Fibroblast of lung (primary cell): ENCODE data around the gene LY9. TPM values are rescaled to one million over a fixed set of nuclear protein-coding genes. Genes with fewer than 3 reads are reported as not detected.

Experiments
- DNase-seq, 2 donors: peaks; one replicate each; pipeline versions ENCODE4 v3.0.0 to v3.0.0-alpha.2; 2010; ENCODE audit warnings: low read depth in 2 of 2
- H2AFZ ChIP-seq: 2 replicates; pipeline ENCODE4 v1.5.1; 2012; ENCODE audit warnings: low read length, control low read depth, inconsistent platforms
- H3K27ac ChIP-seq: 2 replicates; pipeline ENCODE4 v1.5.1; 2011; ENCODE audit warnings: low read length, control low read depth; ENCODE audit not compliant: insufficient read depth
- H3K27me3 ChIP-seq: 2 replicates; pipeline ENCODE4 v1.5.1; 2011; ENCODE audit warnings: mild to moderate bottlenecking, low read length; ENCODE audit not compliant: control insufficient read depth, insufficient read depth
- H3K36me3 ChIP-seq: 2 replicates; pipeline ENCODE4 v1.5.1; 2011; ENCODE audit warnings: low read length; ENCODE audit not compliant: control insufficient read depth, insufficient read depth
- H3K4me1 ChIP-seq: 2 replicates; pipeline ENCODE4 v1.5.1; 2011; ENCODE audit warnings: low read length; ENCODE audit not compliant: control insufficient read depth, insufficient read depth; ENCODE audit errors: extremely low read depth
- H3K4me2 ChIP-seq: 2 replicates; pipeline ENCODE4 v1.5.1; 2011; ENCODE audit warnings: low read length, control low read depth; ENCODE audit not compliant: insufficient read depth; ENCODE audit errors: extremely low read depth
- H3K4me3 ChIP-seq, 4 experiments: fragments of 200-600 bp in 1 of 4; sonication (generic) in 1 of 4; replicated peaks in 1 of 4; 2 replicates each; pipeline ENCODE4 v1.5.1; 2011 to 2016; ENCODE audit warnings: low read length in 4 of 4, low read depth in 3 of 4, mild to moderate bottlenecking in 3 of 4, control low read depth in 2 of 4, inconsistent platforms in 1 of 4, mixed read lengths in 1 of 4; ENCODE audit not compliant: insufficient read depth in 1 of 4; ENCODE audit errors: control extremely low read depth in 1 of 4
- H3K79me2 ChIP-seq: 2 replicates; pipeline ENCODE4 v1.5.1; 2012; ENCODE audit warnings: mild to moderate bottlenecking, low read length, inconsistent platforms; ENCODE audit not compliant: control insufficient read depth, insufficient read depth
- H3K9ac ChIP-seq: 2 replicates; pipeline ENCODE4 v1.5.1; 2011; ENCODE audit warnings: mild to moderate bottlenecking, low read length, control low read depth; ENCODE audit not compliant: insufficient read depth
- H3K9me3 ChIP-seq: 2 replicates; pipeline ENCODE4 v1.5.1; 2012; ENCODE audit warnings: low read depth, low read length; ENCODE audit not compliant: control insufficient read depth, insufficient read depth
- H4K20me1 ChIP-seq: 2 replicates; pipeline ENCODE4 v1.5.1; 2011; ENCODE audit warnings: low read length; ENCODE audit not compliant: control insufficient read depth, insufficient read depth; ENCODE audit errors: extremely low read depth
- EZH2 ChIP-seq: IDR thresholded peaks from 2 replicates; pipeline ENCODE4 v1.5.1; 2012; ENCODE audit warnings: low read length, control low read depth, mild to moderate bottlenecking; ENCODE audit errors: missing control alignments
- polyA plus RNA-seq, 2 donors: library from polyadenylated mRNA; depleted of rRNA in 1 of 2; stranded (reverse) in 1 of 2; unstranded in 1 of 2; fragments of >200 nt; gene quantifications; 2 replicates each; pipeline ENCODE4 v1.2.1, GENCODE V29; 2011 to 2012; ENCODE audit warnings: missing spikeins in 1 of 2
- total RNA-seq: library from RNA; depleted of rRNA; stranded (reverse); fragments of >200 nt; gene quantifications from 2 replicates; pipeline ENCODE4 v1.2.1, GENCODE V29; 2014
- TF ChIP-seq, protein P1 (sequence below), 2 donors: IDR thresholded peaks in 1 of 2; conservative IDR thresholded peaks in 1 of 2; 1 replicate in 1 of 2; 2 replicates in 1 of 2; pipeline ENCODE4 v1.5.1; 2011 to 2012; ENCODE audit warnings: low read length in 2 of 2, control low read depth in 1 of 2, inconsistent platforms in 1 of 2, low read depth in 1 of 2, mild to moderate bottlenecking in 1 of 2

LY9 gene
- total and polyA plus RNA-seq, 2 donors (not counting 1 experiment from before 2014, with no cell fraction given) = not detected

DNA sequence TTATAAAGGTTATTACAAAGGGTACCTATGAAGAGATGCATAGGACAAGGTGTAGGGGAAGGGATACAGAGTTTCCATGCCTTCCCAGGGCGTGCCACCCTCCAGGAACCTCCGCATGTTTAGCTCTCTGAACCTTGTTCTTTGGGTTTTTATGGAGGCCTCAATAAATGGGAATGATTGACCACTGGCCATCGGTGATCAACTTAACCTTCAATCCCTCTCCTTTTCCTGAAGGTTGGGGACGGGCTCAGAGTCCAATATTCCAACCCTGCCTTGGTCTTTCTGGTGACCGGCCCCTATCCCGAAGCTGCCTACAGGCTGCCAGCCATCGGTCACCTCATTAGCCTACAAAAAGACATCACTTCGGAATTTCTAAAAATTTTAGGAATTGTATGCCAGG is 55.0 kb downstream of the LY9 start:
- Histone ChIP-seq H3K36me3 (no peaks in the 10 kb centered on the region), H3K4me1 (no peaks in the 10 kb centered on the region), H3K4me2 (no peak overlapping the region), H3K9me3 (no peaks in the 10 kb centered on the region), H3K27me3 (no peaks in the 10 kb centered on the region), H3K27ac (no peak overlapping the region), H4K20me1 (no peaks in the 10 kb centered on the region), H3K79me2 (no peaks in the 10 kb centered on the region), H2AFZ (no peak overlapping the region), H3K9ac (no peak overlapping the region), H3K4me3 (no peak overlapping the region)
- TF ChIP-seq, protein P1, sequence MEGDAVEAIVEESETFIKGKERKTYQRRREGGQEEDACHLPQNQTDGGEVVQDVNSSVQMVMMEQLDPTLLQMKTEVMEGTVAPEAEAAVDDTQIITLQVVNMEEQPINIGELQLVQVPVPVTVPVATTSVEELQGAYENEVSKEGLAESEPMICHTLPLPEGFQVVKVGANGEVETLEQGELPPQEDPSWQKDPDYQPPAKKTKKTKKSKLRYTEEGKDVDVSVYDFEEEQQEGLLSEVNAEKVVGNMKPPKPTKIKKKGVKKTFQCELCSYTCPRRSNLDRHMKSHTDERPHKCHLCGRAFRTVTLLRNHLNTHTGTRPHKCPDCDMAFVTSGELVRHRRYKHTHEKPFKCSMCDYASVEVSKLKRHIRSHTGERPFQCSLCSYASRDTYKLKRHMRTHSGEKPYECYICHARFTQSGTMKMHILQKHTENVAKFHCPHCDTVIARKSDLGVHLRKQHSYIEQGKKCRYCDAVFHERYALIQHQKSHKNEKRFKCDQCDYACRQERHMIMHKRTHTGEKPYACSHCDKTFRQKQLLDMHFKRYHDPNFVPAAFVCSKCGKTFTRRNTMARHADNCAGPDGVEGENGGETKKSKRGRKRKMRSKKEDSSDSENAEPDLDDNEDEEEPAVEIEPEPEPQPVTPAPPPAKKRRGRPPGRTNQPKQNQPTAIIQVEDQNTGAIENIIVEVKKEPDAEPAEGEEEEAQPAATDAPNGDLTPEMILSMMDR (conservative IDR thresholded peaks at IDR 0.05 in 1 of 2, IDR thresholded peaks at IDR 0.05 in 1 of 2; ENCODE audit: low read depth in 1 of 2, low read length in 2 of 2) = no peak
- no peak for TF ChIP-seq EZH2
- DNase-seq = no peak

DNA sequence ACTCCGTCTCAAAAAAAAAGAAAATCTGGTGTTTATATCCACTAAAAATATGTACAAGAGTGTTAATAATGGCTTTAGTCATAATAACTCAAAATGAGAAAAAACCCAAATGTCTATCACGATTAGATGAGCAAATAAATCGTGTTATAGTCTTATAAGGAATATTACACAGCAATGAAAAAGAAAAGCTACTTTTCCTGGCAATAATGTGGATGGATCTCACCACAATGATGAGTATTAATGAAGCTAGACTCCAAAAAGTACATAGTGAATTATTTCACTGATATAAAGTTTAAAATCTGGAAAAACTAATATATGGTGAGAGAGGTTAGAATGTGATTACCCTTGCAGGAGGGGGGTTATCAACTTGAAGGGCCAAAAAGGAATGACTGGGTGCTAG is 57.0 kb downstream of the LY9 start:
- Histone ChIP-seq H3K9me3 (no peaks in the 10 kb centered on the region), H3K27ac (no peak overlapping the region), H3K9ac (no peak overlapping the region), H3K4me1 (no peaks in the 10 kb centered on the region), H3K4me3 (no peak overlapping the region), H3K36me3 (no peaks in the 10 kb centered on the region), H3K27me3 (no peaks in the 10 kb centered on the region), H4K20me1 (no peaks in the 10 kb centered on the region), H3K4me2 (no peak overlapping the region), H3K79me2 (no peaks in the 10 kb centered on the region), H2AFZ (no peak overlapping the region)
- TF ChIP-seq EZH2 = no peak
- TF ChIP-seq, protein P1 (conservative IDR thresholded peaks at IDR 0.05 in 1 of 2, IDR thresholded peaks at IDR 0.05 in 1 of 2; ENCODE audit: low read depth in 1 of 2, low read length in 2 of 2) = no peak
- no peak for DNase-seq

DNA sequence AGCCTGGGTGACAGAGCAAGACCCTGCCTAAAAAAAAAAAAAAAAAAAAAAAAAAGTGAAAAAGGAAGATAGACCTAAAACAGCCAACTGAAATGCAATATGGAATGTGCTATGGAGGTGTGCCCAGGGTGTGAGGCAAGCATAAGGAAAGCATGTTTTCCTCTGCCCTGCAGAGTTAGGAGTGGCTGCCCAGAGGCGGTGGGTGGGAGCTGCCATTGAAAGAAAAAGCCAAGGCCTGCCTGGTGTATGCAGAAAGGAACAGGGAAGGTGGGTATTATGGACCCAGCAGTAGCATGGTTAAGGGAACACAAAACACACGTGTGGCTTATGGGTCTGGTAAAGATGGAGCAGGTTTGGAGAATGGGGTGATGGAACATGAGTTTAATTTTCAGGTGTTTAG is 57.8 kb downstream of the LY9 start:
- Histone ChIP-seq H3K27me3 (no peaks in the 10 kb centered on the region), H3K4me3 (no peak overlapping the region), H4K20me1 (no peaks in the 10 kb centered on the region), H3K9me3 (no peaks in the 10 kb centered on the region), H3K27ac (no peak overlapping the region), H3K4me1 (no peaks in the 10 kb centered on the region), H3K79me2 (no peaks in the 10 kb centered on the region), H3K9ac (no peak overlapping the region), H3K36me3 (no peaks in the 10 kb centered on the region), H2AFZ (no peak overlapping the region), H3K4me2 (no peak overlapping the region)
- DNase-seq = no peak
- TF ChIP-seq, protein P1 (conservative IDR thresholded peaks at IDR 0.05 in 1 of 2, IDR thresholded peaks at IDR 0.05 in 1 of 2; ENCODE audit: low read depth in 1 of 2, low read length in 2 of 2) = no peak
- TF ChIP-seq EZH2 = no peak
